Ectodermal cell (in vitro differentiated cells): ENCODE results near the gene TRIM65.
"Not testable (repeated sequence)": the region's sequence is repeated elsewhere in the genome, so short reads cannot be mapped to it uniquely, and the experiment has no call there.

ENCODE experiments used
- H3K27ac ChIP-seq: 2 replicates; pipeline ENCODE4 v1.7.0; 2013; ENCODE audit warnings: mild to moderate bottlenecking, low read depth, low read length; ENCODE audit not compliant: insufficient read depth, poor library complexity, severe bottlenecking
- H3K27me3 ChIP-seq: 2 replicates; pipeline ENCODE4 v1.7.0; 2013; ENCODE audit warnings: mild to moderate bottlenecking, low read length; ENCODE audit not compliant: insufficient read depth, control insufficient read depth, poor library complexity, severe bottlenecking
- H3K36me3 ChIP-seq: one replicate; pipeline ENCODE4 v1.7.0; 2013; ENCODE audit warnings: low read length; ENCODE audit not compliant: control insufficient read depth, insufficient read depth
- H3K4me1 ChIP-seq: one replicate; pipeline ENCODE4 v1.7.0; 2013; ENCODE audit warnings: low read length; ENCODE audit not compliant: control insufficient read depth, insufficient read depth
- H3K4me3 ChIP-seq: 2 replicates; pipeline ENCODE4 v1.7.0; 2013; ENCODE audit warnings: low read depth, low read length, control low read depth; ENCODE audit not compliant: insufficient read depth
- H3K9me3 ChIP-seq: 2 replicates; pipeline ENCODE4 v1.7.0; 2013; ENCODE audit warnings: mild to moderate bottlenecking, low read length, moderate library complexity; ENCODE audit not compliant: control insufficient read depth
- WGBS, 2 experiments: methylation state at CpG; one replicate each; pipeline ENCODE4 v1.1.7; 2013; ENCODE audit warnings: missing lambda C conversion rate in 2 of 2; 5-methylcytosine and 5-hydroxymethylcytosine counted together

Gene TRIM65

GRCh38 chr17:75875940-75876189, 20.9 kb downstream of the TRIM65 start:
- peaks cover 49% of the 10 kb centered on the region for H3K27me3 ChIP-seq

DNA sequence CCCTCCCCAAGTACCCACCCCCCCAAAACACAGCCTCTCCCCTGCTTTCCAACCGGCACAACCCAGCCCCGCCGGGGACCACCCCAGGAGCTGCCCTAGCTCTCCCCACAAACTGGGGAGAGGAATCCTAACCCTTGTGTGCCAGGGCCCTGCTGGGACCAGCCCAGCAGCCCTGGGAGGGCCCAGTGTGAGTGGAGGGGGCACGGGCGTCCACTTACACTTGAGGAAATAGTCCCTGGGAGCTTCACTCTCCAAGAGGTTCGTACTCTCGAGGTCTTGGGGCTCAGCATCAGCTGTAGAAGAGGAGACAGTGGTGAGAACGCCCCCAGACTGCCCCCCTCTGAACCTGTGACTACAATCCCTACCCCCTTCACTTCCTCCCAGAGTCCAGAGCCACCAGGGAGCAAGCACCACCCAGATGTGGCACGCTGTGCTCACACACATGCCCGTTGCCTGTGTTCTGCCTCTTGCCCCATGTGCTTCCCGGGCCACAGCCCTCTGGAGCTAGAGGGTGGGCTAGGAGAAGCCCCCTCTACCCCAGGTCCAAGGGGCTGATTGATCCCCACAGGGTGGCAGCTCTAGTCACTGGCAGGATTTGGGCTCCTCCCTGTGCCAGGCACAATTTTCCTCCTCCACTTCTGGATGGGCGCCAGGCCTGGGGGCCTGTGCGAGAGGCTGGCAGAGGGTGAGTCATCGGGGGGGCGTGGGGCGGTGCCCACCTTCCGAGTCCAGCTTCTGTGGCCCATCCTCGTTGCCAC, 21.4 kb downstream of the TRIM65 start:
- 82 to 85% methylated on average over 18 of the region's 18 CpGs for WGBS, 2 experiments
- Histone ChIP-seq H3K27ac (no peak overlapping the region), H3K27me3 (peaks cover 49% of the 10 kb centered on the region), H3K9me3 (no peaks in the 10 kb centered on the region), H3K4me3 (no peak overlapping the region), H3K36me3 (no peaks in the 10 kb centered on the region), H3K4me1 (peaks cover 9% of the 10 kb centered on the region)

More at GRCh38 chr17:75875940-75876189, 20.9 kb downstream of the TRIM65 start:
- no peaks in the 10 kb centered on the region for H3K36me3 ChIP-seq
- no peaks in the 10 kb centered on the region for H3K9me3 ChIP-seq
- no peak overlapping the region for H3K4me3 ChIP-seq
- H3K27ac ChIP-seq, result no peak overlapping the region
- WGBS, 2 experiments, result 85 to 90% methylated on average over 5 of the region's 5 CpGs
- H3K4me1 ChIP-seq, result peaks cover 9% of the 10 kb centered on the region

DNA sequence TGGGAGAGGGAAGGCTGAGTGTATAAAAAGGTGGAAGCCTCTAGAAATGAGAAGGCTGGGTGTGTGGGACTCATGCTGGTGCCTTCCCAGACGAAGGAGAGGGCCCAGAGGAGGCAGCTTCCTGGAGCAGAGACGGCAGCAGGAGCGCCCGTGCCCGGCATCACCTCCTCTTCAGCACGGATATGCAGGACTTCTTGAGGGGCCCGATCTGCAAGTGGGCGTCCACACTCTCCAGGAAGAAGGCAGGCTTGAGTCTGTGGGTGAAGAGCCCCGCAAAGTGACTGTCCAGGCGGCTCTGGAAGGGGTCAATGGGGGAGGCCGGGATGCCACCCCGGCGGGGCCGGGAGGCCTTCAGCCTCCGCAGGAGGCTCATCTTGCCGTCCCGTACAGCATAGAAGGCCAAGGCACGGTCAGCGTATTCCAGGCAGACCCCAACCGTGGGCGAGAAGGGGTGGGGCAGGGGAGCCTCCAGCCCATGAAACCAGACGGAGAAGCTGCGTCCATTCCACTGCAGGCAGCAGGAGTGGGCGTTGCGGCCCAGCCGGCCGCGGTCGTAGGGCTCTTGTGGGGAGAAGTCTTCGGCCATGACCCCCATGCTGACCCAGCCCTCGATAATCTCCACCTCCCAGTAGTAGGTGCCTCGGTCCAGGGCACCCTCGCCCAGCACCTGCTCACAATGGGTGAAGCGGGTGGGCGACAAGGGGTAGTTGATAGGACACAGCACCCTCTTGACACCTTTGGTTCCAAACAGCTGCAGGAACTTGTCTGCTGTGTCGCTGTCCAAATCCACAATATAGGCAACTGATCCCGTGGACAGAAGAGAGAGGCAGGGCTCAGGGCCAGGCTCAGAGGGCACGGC, 22.2 kb downstream of the TRIM65 start:
- peaks cover 41% of the 10 kb centered on the region for H3K27me3 ChIP-seq

DNA sequence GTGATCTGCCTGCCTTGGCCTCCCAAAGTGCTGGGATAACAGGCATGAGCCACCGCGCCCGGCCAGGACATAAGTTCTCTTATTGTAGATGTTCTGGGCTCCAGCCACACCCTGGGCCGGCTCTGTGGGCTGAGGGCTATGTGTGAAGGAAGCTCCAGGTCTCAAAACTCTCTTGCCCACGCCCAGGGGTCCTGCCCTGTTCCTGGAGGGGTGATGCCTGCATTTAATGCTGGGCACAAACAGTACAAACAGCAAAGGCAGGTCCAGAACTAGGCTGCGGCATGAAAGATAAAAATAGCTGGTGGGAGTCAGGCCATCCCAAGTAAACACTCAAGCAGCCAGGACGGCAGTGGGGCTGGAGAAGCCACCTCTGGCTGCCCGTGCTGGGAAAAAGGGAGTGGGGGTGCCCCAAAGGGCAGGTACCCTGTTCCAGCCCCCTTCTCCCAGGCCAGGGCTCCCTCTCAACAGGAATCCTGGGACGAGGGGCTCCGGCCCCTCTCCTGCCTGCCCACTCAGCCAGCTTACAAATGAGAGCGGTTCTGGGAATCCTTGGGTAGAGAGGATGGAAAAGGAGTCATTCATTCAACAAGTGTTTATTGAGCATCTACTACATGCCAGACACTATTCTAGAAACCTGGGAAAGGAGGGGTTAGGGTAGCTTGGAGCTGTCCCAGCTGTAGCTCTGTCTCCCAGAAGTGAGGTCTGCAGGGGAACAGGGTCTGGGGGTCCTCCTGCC, 23.0 kb downstream of the TRIM65 start:
- 81 to 92% methylated on average over 10 to 11 of the region's 11 CpGs for WGBS, 2 experiments
- H3K4me3 ChIP-seq, result no peak overlapping the region
- no peaks in the 10 kb centered on the region for H3K36me3 ChIP-seq
- no peak overlapping the region for H3K27ac ChIP-seq
- peaks cover 33% of the 10 kb centered on the region for H3K27me3 ChIP-seq
- H3K9me3 ChIP-seq, result no peaks in the 10 kb centered on the region
- peaks cover 9% of the 10 kb centered on the region for H3K4me1 ChIP-seq

More for the DNA sequence above, 22.2 kb downstream of the TRIM65 start:
- Histone ChIP-seq H3K9me3 (no peaks in the 10 kb centered on the region), H3K4me3 (no peak overlapping the region), H3K4me1 (peaks cover 9% of the 10 kb centered on the region), H3K27ac (no peak overlapping the region), H3K36me3 (no peaks in the 10 kb centered on the region)
- 93 to 94% methylated on average over 38 of the region's 38 CpGs for WGBS, 2 experiments

- Histone ChIP-seq H3K27me3 (peaks cover 23% of the 10 kb centered on the region), H3K9me3 (no peaks in the 10 kb centered on the region), H3K36me3 (no peaks in the 10 kb centered on the region), H3K27ac (no peak overlapping the region), H3K4me3 (no peak overlapping the region), H3K4me1 (peaks cover 9% of the 10 kb centered on the region)
- WGBS, 2 experiments, result 84% methylated on average over 13 of the region's 13 CpGs
These were observed 24.1 kb downstream of the TRIM65 start for GRCh38 chr17:75872434-75873351.

DNA sequence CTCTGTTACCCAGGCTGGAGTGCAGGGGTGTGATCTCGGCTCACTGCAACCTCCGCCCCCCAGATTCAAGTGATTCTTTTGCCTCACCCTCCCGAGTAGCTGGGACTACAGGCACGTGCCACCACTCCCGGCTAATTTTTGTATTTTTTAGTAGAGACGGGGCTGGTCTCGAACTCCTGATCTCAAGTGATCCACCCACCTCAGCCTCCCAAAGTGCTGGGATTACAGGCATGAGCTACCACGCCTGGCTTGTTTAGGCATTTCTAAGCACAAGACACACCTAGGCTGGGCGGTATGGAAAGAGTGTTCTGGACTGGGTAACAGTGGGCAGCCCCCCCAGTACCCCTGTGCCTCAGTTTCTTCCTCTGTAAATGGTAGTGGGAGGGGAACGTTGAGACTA, 26.5 kb downstream of the TRIM65 start:
- H3K27me3 ChIP-seq, H3K4me1 ChIP-seq, H3K27ac ChIP-seq, H3K36me3 ChIP-seq, H3K4me3 ChIP-seq, H3K9me3 ChIP-seq: not testable (repeated sequence)
- WGBS, 2 experiments, result 91 to 93% methylated on average over 9 of the region's 10 CpGs

DNA sequence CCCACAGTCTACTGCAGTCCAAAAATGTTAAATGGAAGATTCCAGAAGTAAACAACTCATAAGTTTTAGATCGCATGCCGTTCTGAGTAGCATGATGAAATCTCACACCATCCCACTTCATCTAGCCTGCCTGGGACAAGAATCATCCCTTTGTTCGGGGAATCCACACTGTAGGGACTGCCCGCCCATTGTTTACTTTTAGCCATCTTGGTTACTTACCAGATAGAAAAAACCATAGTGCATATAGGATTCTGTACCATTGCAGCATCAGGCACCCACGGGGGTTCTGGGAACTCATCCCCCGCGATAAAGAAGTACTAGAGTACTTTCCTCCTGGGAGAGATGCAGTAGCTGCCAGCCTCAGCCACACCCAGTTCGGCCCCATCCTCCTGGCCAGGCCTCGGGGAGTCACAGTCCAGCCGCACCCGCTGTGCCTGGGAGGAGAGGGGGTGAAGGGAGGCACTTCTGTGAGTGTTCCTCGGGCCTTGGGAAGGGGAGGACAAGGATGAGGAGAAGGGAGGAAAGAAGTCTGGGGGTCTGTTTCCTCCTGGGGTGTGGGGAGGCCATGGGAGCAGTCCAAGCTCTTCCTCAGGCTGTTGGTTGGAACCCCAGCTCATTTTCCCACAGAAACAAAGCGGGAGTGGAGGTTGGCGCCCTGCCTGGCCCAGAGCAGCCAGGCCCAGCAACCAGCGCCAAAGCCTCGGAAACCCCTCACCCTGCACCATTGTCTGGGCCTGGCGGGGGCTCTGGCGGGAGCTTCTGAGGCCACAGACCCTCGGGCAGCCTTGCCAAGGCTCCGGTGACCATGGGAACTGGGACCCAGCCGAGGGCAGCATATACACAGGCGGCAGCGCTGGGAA, 27.2 kb downstream of the TRIM65 start:
- no peaks in the 10 kb centered on the region for H3K36me3 ChIP-seq
- H3K9me3 ChIP-seq, result no peaks in the 10 kb centered on the region
- no peak overlapping the region for H3K27ac ChIP-seq
- no peaks in the 10 kb centered on the region for H3K4me1 ChIP-seq
- H3K4me3 ChIP-seq, result no peak overlapping the region
- H3K27me3 ChIP-seq, result no peaks in the 10 kb centered on the region
- WGBS, 2 experiments, result 83 to 85% methylated on average over 23 of the region's 23 CpGs

DNA sequence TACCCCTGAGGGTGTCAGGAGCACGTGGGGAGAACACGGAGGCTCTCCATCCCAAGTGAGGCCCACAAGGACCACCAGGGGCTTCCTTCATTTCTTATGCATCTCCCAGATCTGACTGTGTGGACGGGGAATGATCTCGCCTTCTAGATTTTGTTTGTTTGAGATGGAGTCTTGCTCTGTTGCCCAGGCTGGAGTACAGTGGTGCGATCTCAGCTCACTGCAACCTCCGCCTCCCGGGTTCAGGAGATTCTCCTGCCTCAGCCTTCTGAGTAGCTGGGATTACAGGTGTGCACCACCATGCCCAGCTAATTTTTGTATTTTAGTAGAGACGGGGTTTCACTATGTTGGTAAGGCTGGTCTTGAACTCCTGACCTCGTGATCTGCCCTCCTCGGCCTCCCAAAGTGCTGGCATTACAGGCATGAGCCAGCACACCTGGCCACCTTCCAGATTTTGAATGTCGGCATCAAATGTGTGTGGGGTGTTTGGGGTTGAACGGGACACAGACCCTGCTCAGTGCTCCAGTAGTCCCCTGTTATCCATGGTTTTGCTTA, 27.9 kb downstream of the TRIM65 start:
- not testable (repeated sequence) for H3K27me3 ChIP-seq, H3K9me3 ChIP-seq, H3K27ac ChIP-seq, H3K4me3 ChIP-seq, H3K4me1 ChIP-seq, H3K36me3 ChIP-seq
- WGBS, 2 experiments, result 93 to 95% methylated on average over 12 of the region's 12 CpGs
